ENCODE results near the gene HNF4A. TPM values are rescaled to one million over a fixed set of nuclear protein-coding genes. Genes with fewer than 3 reads are reported as not detected.

Gene HNF4A
- total RNA-seq: not detected in 2 replicates

DNA sequence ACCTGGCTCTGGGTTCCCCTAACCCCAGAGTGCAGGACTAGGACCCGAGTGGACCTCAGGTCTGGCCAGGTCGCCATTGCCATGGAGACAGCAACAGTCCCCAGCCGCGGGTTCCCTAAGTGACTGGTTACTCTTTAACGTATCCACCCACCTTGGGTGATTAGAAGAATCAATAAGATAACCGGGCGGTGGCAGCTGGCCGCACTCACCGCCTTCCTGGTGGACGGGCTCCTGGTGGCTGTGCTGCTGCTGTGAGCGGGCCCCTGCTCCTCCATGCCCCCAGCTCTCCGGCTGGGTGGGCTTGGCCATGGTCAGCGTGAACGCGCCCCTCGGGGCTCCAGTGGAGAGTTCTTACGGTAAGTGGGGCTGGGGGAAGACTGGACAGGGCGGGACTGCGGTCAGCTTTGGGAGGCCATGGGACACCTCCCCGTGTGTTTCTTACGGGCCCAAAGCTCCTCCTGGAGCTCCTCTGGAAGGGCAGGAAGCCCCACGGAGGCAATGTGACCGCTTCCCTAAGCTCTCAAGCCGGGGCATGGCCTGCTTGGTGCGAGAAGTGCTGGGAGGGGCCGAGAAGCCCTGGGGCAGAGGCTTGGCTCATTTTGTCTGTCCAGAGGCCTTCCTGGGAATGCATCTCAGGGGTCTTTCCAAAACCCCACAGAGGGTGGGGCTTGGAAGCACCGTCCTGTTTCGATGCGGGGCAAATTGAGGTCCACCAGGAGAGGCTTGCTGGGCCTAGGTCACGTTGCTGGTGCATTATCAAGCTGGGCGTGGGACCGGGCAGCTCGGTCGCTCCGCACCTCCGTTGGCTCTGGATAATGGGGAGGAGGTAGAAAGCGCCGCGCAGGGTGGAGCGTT lies at the start of gene HNF4A:
Gene HNF4A, plus strand, starts transcription at position 202 of the 855 bp plus-strand sequence. Its CDS starts 106 bp downstream, at position 308.

DNA sequence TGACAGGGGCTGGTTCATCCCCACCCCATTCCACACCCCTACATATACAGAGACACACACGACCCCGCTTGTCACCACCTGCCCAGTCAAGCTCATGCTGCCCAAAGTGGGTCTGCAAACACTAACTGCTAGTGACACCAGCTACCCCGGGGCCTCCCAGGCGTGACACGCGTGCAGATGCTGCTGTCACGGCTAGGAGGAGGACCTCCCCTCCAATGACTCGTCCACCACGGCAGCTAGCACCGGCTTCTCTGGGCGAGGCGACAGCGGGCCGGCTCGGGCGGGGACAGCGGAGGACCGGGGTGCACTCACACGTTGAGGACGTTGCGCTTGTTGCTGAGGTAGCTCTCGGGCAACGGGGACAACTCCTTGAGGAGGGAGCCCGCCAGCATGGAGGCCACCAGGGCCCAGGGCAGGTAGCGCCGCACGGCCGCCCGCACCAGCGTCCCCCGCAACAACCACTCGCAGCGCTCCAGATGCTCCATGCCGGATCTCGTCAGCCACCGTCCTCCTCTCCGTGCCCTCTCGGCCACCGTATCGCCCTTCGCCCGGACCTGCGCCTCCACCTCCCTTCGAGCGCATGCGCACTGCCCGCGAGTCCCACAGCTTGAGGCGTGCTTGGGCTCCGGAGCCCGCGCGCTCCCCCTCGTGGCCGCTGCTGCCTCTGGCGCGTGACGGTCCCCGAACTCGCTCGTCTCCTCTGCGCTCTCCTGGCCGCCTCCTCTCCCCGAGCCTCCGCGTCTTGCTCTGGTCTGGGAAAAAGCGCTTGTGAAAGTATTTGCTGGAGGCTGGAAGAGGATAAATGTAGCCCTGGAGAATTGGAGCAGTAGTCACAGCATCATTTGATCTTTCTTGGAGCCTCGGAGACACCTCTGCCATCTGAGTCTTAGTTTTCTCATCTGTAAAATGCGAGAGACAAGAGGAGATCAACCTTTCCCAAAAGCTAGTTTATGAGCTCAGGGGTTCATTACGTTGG lies 44.5 kb upstream of the HNF4A start, which contains the start of gene FITM2:
Gene FITM2, minus strand, starts transcription at position 539 of the 976 bp plus-strand sequence. Its CDS starts 54 bp downstream, at position 485.

DNA sequence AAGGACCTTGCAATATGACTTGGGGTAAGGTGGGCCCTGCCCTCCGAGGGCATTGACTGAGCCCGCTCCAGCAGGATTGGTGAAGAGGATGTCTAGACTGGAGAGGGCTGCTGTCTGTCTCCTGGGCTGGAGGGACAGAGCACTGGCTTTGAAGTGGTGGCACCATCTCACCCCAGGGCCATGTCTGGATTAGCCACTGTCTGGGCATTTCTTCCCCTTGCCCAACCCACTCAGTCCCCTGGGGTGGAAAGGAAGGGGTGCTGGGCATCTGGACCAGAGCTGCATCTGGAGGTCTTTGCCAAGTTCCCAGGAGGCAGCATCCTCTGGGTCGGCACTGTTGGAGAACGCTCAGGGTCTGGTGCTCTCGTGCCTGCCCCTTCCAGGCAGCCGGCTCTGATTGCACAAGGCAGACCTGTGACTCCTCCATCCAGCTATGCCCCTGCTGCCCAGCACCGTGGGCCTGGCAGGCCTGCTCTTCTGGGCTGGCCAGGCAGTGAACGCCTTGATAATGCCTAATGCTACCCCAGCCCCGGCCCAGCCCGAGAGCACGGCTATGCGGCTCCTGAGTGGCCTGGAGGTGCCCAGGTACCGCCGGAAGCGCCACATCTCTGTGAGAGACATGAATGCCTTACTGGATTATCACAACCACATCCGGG lies 18.6 kb upstream of the HNF4A start, which contains the start of gene R3HDML:
Gene R3HDML, plus strand, starts transcription at position 319 of the 656 bp plus-strand sequence. Its CDS starts 115 bp downstream, at position 434.

DNA sequence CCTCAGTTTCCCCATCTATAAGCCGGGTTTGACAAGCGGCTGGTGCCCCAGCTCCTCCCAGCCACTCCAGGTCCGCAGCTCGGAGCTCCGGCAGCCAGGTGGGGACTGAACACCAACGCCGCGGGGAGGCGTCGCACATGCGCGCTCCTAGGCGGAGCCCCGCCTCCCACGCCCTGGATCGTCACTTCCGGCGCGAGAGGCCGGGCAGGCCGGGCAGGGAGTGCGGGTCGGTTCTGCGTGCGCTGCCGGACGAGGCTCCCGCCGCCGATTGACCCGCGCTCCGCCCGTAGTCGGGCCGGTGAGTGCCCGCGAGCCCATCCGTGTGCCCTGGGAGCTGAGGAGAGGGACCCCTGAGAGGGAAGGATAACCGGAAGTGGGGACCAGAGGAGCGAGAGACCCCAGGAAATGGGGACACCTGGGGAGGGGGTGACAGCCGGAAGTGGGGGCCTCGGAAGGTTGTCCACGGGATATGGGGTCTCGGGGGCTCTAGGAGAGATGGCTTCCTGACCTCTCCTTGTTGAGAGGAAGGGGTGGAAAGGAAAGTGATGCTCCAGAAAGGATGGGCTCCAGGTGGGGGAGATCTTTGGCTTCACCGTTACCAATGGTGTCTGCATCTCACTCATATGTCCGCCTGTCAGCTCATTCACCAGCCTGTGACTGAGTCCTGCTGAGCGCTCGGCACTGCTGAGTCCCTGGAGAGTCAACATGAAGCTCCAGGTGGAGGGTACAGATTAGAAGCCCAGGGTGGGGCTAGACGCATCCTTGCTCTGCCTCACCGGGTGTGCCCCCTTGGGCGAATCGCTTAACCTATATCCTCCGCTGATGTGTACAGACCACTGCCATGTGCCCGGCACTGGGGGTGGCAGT lies 120.4 kb downstream of the HNF4A start, which contains the start of gene TTPAL:
Gene TTPAL, plus strand, starts transcription at position 181 of the 867 bp plus-strand sequence. CDS start 4,126 bp downstream, outside the sequence.

Other genes with a start within 250 kb of the HNF4A start
- gene JPH2, start 168.5 kb upstream of the HNF4A start, total RNA-seq: 1.4 and 2.1 TPM in 2 replicates
- 30.3 and 30.8 TPM in 2 replicates for gene OSER1, start 144.9 kb upstream of the HNF4A start, total RNA-seq
- gene GDAP1L1, start 108.4 kb upstream of the HNF4A start, total RNA-seq: not detected in 2 replicates
- gene FITM2, start 44.5 kb upstream of the HNF4A start, total RNA-seq: 7.6 and 8.9 TPM in 2 replicates
- gene R3HDML, start 18.7 kb upstream of the HNF4A start, total RNA-seq: not detected in 2 replicates
- gene TTPAL, start 120.2 kb downstream of the HNF4A start, total RNA-seq: 16.7 and 18.6 TPM in 2 replicates
- 91.7 and 93.4 TPM in 2 replicates for gene SERINC3, start 166.4 kb downstream of the HNF4A start, total RNA-seq
- gene PKIG, start 226.9 kb downstream of the HNF4A start, total RNA-seq: 125 and 143 TPM in 2 replicates

Measured in myometrial cell (primary cell).